IPS DF 4.7 (cell line): ENCODE data around the gene IL1A.
A peak's percentile ranks its signal among the peaks of the same experiment; 100 is the strongest.

Experiments
- DNase-seq: peaks from one replicate; pipeline ENCODE4 v3.0.0-alpha.2; 2013; ENCODE audit warnings: low spot score; ENCODE audit errors: extremely low read depth

IL1A gene

DNA sequence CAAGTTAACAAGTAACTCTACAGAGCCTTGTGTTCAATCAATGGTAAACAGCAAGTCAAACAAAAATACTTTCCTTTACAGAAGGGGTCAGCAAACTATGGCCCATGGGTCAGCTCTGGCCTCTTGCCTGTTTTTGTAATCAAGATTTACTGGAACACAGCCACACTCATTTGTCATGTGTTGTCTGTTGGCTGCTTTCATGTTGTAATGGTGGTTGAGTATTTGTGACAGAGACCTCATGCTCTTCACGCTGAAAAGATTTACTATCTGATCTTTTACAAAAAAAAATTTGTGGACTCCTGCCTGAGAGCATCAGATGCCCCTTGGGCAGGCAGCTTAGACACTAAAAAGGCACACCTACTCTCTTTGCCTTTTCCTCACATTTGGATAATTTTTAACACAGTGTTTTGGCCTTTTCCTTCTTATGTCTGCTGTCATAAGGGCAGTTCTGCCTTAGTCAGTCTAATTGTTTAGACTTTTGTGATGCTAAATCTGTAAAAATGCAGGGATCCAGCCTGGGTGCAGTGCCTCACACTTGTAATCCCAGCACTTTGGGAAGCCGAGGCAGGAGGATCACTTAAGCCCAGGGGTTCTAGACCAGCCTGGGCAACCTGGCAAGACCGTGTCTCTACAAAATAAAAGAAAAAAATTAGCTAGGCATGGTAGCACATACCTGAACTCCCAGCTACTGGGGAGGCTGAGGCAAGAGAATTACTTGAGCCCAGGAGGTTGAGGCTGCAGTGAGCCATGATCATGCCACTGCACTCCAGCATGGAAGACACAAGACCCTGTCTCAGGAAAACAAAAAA, 34.0 kb upstream of the IL1A start:
- no peak for DNase-seq

DNA sequence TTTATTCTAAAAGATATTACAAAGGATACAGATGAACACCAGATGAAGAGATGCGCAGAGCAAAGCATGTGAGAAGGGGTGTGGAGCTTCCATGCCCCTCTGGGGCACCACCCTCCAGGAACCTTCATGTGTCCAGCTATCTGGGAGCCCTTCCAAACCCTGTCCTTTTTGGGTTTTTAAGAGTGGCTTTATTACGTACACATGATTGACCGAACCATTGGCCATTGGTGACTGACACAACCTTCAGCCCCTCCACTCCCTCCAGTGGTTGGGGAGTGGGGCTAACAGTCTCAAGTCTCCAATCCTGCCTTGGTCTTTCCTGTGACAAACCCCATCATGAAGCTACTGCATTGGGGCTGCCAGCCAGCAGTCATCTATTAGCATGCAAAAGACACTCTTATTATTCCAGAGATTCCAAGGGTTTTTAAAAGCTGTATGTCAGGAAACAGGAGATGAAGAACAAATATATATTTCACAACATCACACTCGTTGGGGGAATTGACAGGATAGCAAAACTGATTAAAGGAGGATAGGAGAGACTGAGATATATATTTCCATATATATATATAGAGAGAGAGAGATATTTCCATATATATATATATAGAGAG, 32.9 kb upstream of the IL1A start:
- DNase-seq: no peak

DNA sequence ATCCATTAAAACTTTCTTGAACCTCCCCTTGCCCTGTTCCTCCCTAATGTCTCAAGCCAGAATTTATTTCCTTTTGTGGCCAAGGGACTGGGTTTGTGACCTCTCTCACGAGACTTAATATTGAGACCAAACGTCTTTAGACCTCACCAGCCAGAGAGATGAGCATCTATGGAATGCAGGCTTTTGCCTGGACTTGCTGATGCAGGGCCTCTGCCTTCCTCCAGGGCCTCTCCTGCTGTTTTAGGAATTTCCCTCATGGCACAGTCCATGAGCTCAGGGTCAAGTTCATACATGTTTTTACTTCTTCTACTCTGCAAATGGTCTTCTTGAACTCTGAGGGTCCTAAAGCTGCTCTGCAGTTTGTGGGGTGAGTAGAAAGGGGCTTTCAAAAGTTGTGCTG, 30.0 kb upstream of the IL1A start:
- DNase-seq: peak; percentile 25

DNA sequence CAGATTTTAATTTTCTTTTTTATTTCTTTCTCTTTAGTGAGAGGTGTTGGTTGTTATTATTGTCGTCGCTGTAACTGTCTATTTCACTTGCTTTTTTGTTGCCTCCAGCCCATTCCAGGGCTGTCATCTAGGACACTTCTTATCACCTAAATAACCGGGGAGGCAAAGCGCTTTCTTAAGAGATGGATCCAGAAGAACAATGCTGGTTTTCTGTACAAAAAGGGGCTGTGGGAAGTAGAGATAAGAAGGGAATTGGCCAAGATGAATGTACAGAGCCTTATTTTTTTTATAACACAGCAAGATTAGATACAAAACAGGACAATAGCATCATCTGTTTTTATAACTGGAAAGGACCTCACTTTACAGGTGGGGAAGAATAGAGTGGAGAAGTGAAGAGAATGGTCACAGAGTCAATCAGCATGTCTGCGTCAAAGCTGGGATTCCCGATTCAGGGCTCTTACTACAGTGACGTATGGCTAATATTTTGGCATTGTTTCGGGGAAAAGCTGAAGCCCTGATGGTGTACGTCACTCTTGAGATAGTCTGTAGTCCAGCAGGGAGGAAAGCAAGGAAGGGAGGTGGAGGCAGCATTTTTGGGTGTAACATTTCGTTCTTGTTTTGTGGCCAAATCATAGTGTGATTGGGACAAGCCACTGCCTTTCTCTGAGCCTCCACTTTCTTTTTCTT, 29.1 kb upstream of the IL1A start:
- DNase-seq: no peak

DNA sequence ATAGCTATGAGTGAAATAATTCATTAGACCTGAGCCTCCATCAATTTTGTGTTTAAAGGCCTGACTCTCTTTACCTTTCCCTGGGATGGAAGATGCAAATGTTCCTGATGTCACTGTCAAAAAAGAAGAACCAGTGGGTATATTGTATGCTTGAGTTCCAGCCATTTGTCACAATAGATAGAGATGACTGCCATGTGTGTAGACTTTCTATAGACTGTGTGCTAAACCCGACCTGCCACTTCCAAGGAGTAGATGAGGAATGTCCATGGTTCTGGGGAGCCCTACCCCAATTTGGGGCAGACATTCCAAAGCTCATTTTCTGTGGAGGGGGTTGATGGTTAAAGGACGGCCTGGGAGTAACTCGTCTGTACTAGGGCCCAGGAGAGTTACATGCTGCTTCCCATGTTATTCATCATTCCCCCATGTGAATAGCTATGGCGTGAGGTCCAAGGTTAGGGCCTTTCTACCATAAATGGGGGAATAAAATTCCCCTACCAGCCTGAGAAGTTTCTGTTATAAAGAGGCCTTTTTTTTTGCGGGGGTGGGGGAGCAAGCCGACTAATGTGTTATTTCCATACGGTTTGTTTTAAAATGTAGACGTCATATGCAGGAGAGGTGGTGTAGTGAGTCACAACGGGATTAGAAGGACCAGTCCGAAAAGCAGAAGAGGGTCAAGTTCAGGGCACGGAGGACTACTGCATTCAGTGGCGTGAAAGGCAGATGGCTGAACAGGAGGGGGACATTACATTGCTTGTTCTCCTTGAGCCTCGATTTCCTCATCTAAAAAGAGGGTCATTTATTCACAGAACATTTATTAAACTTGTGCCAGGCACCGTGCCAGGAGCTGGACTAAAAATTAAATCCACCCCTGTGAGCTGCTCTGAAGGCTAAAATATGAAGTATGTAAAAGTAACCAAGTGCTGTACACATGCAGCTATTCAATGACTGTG, 28.3 kb upstream of the IL1A start:
- no peak for DNase-seq

DNA sequence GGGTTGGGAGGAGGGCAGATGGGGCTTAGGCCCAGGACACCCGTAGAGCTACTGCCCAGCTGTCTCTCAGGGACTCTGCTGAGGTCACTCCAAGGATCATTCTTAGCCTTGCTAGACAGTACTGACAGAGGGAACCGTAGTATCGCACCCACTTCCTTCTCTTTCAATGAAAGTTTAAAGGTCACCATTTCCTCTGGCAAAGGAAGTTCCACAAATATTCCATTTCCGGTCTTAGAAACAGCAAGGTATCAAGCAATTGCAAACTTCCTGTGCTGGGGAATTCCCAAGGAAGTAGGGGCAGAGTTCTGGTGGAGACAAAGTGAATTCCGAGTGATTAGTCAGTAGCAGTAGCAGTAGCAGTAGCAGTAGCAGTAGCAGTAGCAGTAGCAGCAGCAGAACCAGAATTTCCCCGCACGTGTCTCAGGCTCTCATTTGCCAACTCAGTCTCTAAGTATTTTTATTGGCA, 27.6 kb upstream of the IL1A start:
- no peak for DNase-seq

DNA sequence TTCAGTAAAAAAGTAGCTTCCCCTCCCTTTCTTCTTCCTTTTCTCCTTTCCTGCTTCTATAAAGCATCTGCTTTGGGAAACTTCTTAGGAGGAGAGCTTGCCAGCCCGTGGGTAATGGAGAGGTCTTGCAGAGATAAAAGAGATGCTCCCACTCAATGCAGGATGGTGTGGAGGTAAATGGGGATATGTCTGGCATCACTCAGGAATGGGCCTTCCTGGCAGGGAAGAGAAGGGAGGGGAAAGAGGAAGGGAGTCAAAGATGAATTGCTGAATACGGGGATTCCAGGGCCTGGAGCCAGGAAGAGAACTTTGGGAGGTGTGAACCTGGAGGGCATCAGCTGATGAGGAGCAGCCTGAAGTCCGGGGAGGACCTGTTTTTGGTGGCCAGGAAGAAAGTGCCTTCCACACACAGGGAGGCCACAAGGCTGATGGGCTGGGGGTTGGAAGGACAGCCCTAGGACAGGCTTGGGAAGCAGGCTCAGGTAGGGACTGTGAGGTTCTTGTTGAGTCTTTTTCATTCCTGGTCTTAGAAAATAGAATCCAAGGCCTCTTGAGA, 27.1 kb upstream of the IL1A start:
- no peak for DNase-seq

DNA sequence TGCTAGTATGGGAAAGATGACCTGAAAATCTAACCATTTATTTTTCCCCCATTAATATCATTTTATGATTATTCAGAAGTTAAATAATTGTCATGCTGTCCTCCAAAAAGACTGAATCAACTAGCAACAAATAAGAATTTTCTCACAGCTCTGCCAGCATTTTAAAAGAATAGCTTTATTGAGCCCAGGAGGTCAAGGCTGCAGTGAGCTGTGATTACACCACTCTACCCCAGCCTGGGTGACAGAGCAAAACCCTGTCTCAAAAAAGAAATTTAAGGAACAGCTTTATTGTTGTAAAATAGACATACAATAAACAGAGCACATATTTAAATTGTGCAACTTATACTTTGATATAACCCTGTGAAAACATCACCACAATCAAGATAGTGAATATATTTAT, 24.8 kb upstream of the IL1A start:
- DNase-seq: no peak

DNA sequence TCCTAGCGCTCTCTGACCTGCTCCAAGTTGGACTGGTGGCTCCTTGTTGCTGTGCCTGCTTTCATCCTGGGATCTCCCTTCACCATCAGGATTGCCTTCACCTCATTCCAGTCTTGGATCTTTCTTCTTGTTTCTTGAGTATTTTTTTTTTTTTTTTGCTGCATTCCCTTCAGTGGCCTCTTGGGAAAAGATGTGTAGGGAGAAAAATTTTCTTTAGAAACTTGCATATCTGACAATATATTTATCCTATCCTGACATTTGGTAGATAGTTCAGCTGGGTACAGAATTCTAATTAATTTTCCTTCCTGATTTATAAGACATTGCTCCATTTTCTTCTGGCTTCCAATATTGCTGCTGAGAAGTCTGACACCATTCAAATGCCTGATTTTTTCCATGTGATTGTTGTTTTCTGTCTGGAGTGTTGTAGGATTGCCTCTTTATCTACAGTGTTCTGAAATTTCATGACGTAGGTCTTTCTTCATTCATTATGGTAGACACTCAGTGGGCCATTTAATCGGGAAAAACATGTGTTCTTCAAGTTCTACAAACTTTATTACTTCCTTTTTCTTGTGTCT, 23.0 kb upstream of the IL1A start:
- DNase-seq: no peak

DNA sequence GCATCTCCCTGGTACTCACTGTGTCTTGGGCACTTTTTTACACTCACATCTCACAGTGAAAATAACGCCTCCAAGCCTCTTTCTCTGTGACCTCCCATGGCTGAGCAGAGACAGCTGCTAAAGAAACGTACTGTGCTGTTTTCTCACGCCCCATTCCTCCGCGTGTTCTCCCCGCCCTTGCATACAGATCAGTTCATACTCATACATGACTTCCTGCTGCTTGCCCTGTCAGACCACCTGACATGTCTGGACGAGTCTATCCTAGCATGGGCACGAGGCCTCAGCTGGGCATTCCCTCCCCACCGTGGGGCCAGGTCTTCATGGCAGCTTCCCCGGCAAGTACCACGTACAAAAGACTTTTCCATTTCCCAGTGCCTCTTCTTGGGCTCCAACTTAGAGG, 21.2 kb upstream of the IL1A start:
- DNase-seq: no peak

DNA sequence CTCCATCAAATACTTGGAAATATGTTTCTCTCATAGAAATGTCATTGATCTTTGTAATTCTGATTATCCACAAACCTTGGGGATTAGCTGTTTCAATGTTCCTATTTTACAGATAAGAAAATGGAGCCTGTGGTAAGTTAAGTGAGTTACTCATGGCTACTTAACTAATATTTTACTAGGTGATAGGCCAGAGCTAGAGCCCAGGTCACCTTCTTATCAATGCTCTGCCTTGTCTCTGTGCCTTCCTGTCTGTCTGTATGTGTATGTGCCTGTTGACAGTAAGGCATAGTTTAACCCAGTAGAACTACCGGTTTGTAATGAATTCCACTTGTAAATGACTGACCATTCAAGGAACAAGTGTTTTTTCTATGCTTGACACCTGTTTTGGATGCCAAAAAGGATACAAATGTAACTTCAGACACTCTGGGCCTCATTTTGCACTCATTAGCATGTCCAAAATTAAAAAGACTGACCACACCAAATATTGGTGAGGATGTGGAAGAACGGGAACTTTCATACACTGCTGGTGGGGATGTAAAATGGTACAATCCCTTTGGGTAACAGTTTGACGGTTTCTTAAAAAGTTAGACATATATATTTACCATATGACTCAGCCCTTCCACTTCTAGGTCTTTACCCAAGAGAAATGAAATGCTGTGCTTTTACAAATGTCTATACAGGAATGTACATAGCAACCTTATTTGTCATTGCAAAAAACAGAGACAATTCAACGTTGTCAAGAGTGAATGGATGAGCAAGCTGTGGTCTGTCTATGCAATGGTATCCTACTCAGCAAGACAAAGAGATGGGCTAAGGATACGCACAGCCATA, 19.6 kb upstream of the IL1A start:
- no peak for DNase-seq

DNA sequence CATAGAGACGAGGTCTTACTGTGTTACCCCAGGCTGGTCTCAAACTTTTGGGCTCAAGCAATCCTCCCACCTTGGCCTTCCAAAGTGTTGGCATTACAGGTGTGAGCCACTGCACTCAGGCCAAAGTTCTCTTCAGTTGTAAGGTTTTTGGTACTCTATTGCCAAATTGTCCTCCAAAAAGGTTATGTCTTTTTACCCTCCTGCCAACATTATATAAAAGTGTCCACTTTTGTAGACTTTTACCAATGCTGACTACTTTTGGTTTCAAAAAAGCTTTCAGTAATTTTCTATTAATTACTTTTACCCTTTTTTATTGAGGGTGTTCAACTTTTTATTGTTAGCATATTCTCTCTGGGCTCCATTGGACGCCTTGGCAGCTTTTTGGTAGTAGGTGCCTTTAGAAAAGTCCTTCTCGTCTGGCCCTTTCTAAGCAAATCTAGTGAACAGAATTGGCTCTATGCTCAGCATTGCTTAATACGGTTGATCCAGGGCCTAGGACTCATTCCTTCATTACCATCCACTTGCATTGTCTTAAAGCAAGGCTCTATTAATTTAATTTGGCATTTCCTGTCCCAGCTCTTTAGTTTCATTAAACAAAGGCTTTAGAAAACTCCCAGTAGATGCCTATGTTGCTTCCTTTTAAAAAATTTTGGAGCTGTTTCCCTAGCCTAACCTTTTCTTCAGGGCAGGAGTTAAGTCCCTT, 16.7 kb upstream of the IL1A start:
- no peak for DNase-seq

DNA sequence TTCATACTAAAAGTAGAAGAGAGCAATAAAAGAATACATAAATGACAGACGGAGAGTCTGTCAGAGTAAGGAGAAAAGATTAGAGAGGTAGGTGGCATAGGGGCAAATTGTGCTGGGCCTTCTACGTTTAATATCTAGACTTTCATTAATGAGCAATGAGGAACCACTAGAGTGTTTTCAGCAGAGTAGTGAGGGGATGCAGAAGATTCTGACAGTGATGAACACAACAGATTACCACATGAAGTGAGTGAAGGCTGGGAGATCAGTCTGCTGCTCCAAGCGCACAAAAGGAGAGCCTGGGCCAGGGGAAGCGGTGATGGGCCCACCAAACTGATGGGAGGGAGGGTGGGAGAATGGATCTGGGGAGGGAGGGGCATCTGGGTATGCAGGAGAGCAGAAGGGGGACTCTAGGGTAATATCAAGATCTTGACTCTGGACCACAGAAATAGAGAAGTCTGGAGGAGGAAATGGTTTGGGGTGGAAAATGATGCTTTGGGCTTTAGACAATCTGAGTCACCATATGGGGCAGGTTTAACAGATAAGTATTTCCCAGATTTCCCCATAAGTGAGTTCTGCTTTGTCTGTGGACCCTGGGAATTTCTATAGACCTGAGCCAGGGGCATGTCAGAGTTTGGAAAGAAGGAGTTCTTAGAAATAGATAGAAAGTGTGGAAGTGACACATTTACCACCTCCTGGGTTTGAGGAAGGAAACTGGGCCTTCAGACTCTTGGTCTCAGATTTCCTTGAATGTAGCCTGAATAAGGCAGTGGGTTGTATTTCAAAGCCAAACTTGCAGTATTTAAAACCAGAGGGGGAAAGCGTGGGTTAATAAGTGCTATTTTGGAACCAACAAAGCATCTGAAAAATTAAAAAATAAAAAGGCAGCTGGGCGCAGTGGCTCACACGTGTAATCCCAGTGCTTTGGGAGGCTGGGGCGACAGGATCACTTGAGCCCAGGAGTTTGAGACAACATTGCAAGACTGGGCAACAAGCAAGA, 15.0 kb upstream of the IL1A start:
- no peak for DNase-seq

DNA sequence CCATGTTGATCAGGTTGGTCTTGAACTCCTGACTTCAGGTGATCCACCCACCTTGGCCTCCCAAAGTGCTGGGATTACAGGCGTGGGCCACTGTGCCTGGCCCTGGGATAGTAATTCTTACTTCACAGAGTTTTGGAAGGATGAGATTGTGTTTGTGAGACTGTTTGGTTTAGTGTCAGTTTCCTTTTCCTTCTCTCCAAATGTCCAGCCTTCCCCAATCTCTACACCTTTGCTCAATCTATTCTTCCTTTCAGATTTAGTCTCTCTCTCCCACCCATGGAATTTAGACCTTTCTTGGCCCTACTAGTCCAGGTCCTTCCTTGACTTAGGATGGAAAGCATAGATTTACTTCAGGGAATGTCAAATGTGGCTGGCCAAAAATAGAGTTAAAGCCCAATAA, 12.2 kb upstream of the IL1A start:
- no peak for DNase-seq

DNA sequence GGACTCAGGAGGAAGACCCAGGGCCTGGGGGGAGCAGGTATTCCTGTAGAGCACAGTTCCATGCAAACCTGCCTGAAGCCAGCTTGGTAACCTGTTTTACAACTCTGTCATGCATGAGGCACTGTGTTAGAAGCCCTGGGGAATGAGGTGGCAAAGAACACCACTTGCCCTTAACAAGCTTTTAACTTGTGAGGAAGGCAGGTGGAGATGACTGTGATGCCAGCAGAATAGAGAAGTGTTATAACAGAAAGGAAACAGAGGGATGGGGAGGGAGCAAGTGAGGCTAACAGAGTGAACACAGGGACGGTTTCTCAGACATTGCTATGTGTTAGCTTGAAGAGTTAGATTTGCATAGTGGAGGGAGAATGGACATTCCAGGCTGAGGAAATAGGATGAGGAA, 11.5 kb upstream of the IL1A start:
- no peak for DNase-seq

DNA sequence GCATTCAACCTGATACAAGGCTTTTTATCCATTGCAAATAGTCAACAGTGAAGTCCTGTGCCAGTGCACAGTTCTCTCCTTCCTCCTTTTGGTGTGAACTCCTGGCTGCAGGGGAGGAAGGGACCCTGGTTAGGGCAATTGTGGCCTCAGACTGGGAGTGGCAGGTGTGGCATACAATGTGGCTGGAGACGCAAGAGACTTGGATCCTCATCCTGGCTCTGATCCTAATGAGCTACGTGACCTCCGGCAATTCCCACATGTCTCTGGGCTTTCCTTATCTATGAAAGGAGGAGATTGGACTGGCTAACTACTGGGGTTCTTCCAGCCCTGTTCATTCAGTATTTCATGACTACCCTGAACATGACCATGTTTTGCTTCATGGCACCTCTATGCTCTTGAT, 10.5 kb upstream of the IL1A start:
- no peak for DNase-seq

DNA sequence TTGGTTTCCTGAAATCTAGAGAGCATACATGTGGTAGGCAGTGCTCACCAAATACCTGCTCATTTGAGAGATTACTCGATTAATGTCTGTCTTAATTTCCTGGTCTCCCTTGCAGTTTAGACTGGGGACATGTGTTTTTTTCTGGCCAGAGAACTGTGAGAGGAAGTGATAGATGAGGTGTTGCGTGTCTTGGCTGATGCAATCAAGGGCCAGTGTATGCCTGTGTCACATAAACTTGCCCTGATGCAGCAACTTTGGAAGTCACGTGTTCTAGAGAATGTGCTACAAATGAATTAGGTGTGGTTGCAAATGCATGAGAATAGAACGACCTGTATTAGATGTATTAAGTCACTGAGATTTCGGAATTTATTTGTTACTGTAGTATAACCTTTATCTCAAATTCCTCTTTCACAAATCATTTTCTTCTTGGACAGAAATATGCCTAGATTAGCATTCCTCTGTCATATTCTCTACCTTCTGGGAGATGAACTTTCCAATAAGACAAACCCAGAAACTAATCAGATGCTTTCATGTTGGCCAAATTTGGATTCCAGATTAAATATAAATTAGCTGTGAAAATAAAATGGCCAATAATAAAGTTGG, 9.9 kb upstream of the IL1A start:
- DNase-seq: no peak
